Mucosa of descending colon (tissue), 3 donors: ENCODE results near the gene NKAIN1. TPM values are rescaled to one million over a fixed set of nuclear protein-coding genes. Genes with fewer than 3 reads are reported as not detected.

Experiments used
- ATAC-seq: fragments of 200-7000 bp; cut with Tn5 transposase; one replicate; pipeline ENCODE4 v1.9.1; 2020; ENCODE audit warnings: mild to moderate bottlenecking, moderate library complexity
- DNase-seq, 3 donors: peaks; one replicate each; pipeline ENCODE4 v3.0.0-alpha.2; 2020
- H3K36me3 ChIP-seq: fragments of 200-600 bp; one replicate; pipeline ENCODE4 v1.8.0; 2021; ENCODE audit warnings: low read depth, mild to moderate bottlenecking
- H3K4me1 ChIP-seq: fragments of 200-600 bp; one replicate; pipeline ENCODE4 v1.8.0; 2021; ENCODE audit warnings: low read depth, mild to moderate bottlenecking
- H3K4me3 ChIP-seq: fragments of 200-600 bp; one replicate; pipeline ENCODE4 v1.8.0; 2021; ENCODE audit warnings: mild to moderate bottlenecking
- H3K9me3 ChIP-seq: fragments of 200-600 bp; one replicate; pipeline ENCODE4 v1.8.0; 2021; ENCODE audit warnings: mild to moderate bottlenecking
- CTCF ChIP-seq: fragments of 200-600 bp; IDR thresholded peaks from one replicate; pipeline ENCODE4 v1.8.0; 2022; ENCODE audit warnings: antibody characterized with exemption, mild to moderate bottlenecking
- intact Hi-C, 2 donors: fragments of 100-400 bp; cut with DNase I in 1 of 2; cut with micrococcal nuclease in 1 of 2; formaldehyde crosslinking; loops; one replicate each; pipeline versions ENCODE4 v1.11.0 to v1.11.1; 2022; cut with DNase I, micrococcal nuclease
- total RNA-seq, 3 donors: library from RNA; stranded (reverse); fragmentation: NEBNext Ultra II Directional in 2 of 3; extraction: Animal tissue kit (Norgen Biotek cat#: 25700) in 2 of 3; gene quantifications; one replicate each; pipeline versions ENCODE4 v1.2.1 to v1.2.4, GENCODE V29; 2021 to 2023
- donor health status: DM: no; HTN: no; CAD: no; lungs with moderate emphysema.
- donor health status: DM: no; HTN: no; CAD: no.
- donor health status: DM: no; HTN: yes; CAD: no.

Gene NKAIN1
- total RNA-seq, 3 donors from 2014 or later = 0.35 TPM; not detected in 2

GRCh38 chr1:31151402-31151801 lies 88.3 kb downstream of the NKAIN1 start:
- Histone ChIP-seq H3K36me3 (no peaks in the 10 kb centered on the region), H3K4me1 (no peaks in the 10 kb centered on the region), H3K9me3 (no peaks in the 10 kb centered on the region), H3K4me3 (no peak overlapping the region)
- ATAC-seq = no peak
- DNase-seq = no peak
- intact Hi-C loops = no loop called here
- no peak for TF ChIP-seq CTCF

GRCh38 chr1:31148409-31148808 lies 91.3 kb downstream of the NKAIN1 start:
- TF ChIP-seq CTCF = no peak
- Histone ChIP-seq H3K36me3 (no peaks in the 10 kb centered on the region), H3K9me3 (no peaks in the 10 kb centered on the region), H3K4me1 (no peaks in the 10 kb centered on the region), H3K4me3 (no peak overlapping the region)
- DNase-seq (no peak), ATAC-seq (no peak)
- intact Hi-C loops = no loop called here

GRCh38 chr1:31145648-31146047 lies 94.0 kb downstream of the NKAIN1 start:
- intact Hi-C loops = no loop called here
- no peaks in the 10 kb centered on the region for H3K9me3 ChIP-seq
- ATAC-seq = no peak
- H3K36me3 ChIP-seq = no peaks in the 10 kb centered on the region
- no peak for TF ChIP-seq CTCF
- H3K4me3 ChIP-seq = no peak overlapping the region
- no peaks in the 10 kb centered on the region for H3K4me1 ChIP-seq
- DNase-seq = no peak

GRCh38 chr1:31144442-31144841 lies 95.2 kb downstream of the NKAIN1 start:
- intact Hi-C loops = no loop called here
- no peaks in the 10 kb centered on the region for H3K36me3 ChIP-seq
- TF ChIP-seq CTCF = no peak
- ATAC-seq = no peak
- H3K9me3 ChIP-seq = no peaks in the 10 kb centered on the region
- DNase-seq = no peak
- no peak overlapping the region for H3K4me3 ChIP-seq
- H3K4me1 ChIP-seq = no peaks in the 10 kb centered on the region

GRCh38 chr1:31143455-31143854 lies 96.2 kb downstream of the NKAIN1 start:
- ATAC-seq (no peak), DNase-seq (no peak)
- no peaks in the 10 kb centered on the region for H3K36me3 ChIP-seq
- intact Hi-C loops = no loop called here
- no peak overlapping the region for H3K4me3 ChIP-seq
- no peaks in the 10 kb centered on the region for H3K9me3 ChIP-seq
- H3K4me1 ChIP-seq = no peaks in the 10 kb centered on the region
- TF ChIP-seq CTCF = no peak

- ATAC-seq = no peak
- no peak overlapping the region for H3K4me3 ChIP-seq
- no peaks in the 10 kb centered on the region for H3K9me3 ChIP-seq
- no peak for TF ChIP-seq CTCF
- H3K4me1 ChIP-seq = no peaks in the 10 kb centered on the region
- no peak for DNase-seq
- no peaks in the 10 kb centered on the region for H3K36me3 ChIP-seq
- intact Hi-C loops = no loop called here
Observed at GRCh38 chr1:31142406-31142805, 97.3 kb downstream of the NKAIN1 start.
